H9 (cell line): ENCODE results near the gene SMARCA1. TPM values are rescaled to one million over a fixed set of nuclear protein-coding genes. Genes with fewer than 3 reads are reported as not detected.

Source experiments
- DNase-seq: peaks from one replicate; pipeline ENCODE4 v3.0.0-alpha.2; 2017
- H2AFZ ChIP-seq: one replicate; pipeline ENCODE4 v1.6.1; 2013; ENCODE audit warnings: mild to moderate bottlenecking, low read length, control low read depth, moderate library complexity
- H2AK5ac ChIP-seq: 2 replicates; pipeline ENCODE4 v1.6.1; 2013; ENCODE audit warnings: low read length, control low read depth, mixed read lengths; ENCODE audit not compliant: insufficient read length
- H2BK120ac ChIP-seq: one replicate; pipeline ENCODE4 v1.6.1; 2013; ENCODE audit warnings: low read depth, mild to moderate bottlenecking, low read length, control low read depth, inconsistent platforms; ENCODE audit not compliant: poor library complexity, severe bottlenecking
- H2BK12ac ChIP-seq: 2 replicates; pipeline ENCODE4 v1.6.1; 2013; ENCODE audit warnings: low read length, control low read depth, mixed read lengths, low read depth; ENCODE audit not compliant: insufficient read length
- H2BK15ac ChIP-seq: 2 replicates; pipeline ENCODE4 v1.6.1; 2013; ENCODE audit warnings: low read depth, low read length, control low read depth
- H2BK20ac ChIP-seq: one replicate; pipeline ENCODE4 v1.6.1; 2013; ENCODE audit warnings: low read depth, mild to moderate bottlenecking, low read length, control low read depth, inconsistent platforms; ENCODE audit not compliant: poor library complexity, severe bottlenecking
- H2BK5ac ChIP-seq: 2 replicates; pipeline ENCODE4 v1.6.1; 2013; ENCODE audit warnings: low read length, control low read depth, mixed read lengths; ENCODE audit not compliant: insufficient read length
- H3K14ac ChIP-seq: 2 replicates; pipeline ENCODE4 v1.6.1; 2013; ENCODE audit warnings: low read length, control low read depth; ENCODE audit not compliant: insufficient read depth
- H3K18ac ChIP-seq: 2 replicates; pipeline ENCODE4 v1.6.1; 2013; ENCODE audit warnings: low read depth, mild to moderate bottlenecking, mixed read lengths, low read length, control low read depth; ENCODE audit not compliant: insufficient read length
- H3K23ac ChIP-seq: 2 replicates; pipeline ENCODE4 v1.6.1; 2013; ENCODE audit warnings: low read length, control low read depth, mixed read lengths, low read depth; ENCODE audit not compliant: insufficient read length
- H3K23me2 ChIP-seq: 2 replicates; pipeline ENCODE4 v1.6.1; 2013; ENCODE audit warnings: low read depth, mild to moderate bottlenecking, mixed read lengths, low read length, control low read depth; ENCODE audit not compliant: insufficient read length, poor library complexity, severe bottlenecking
- H3K27ac ChIP-seq: 2 replicates; pipeline ENCODE4 v1.5.1; 2013; ENCODE audit warnings: low read length, control low read depth, mixed read lengths, low read depth; ENCODE audit not compliant: insufficient read length
- H3K27me3 ChIP-seq: 2 replicates; pipeline ENCODE4 v1.6.1; 2013; ENCODE audit warnings: low read length, control low read depth, inconsistent platforms; ENCODE audit not compliant: insufficient read depth
- H3K4ac ChIP-seq: 2 replicates; pipeline ENCODE4 v1.6.1; 2013; ENCODE audit warnings: low read depth, mild to moderate bottlenecking, control low read depth, inconsistent platforms, low read length, moderate library complexity
- H3K4me1 ChIP-seq: 2 replicates; pipeline ENCODE4 v1.6.1; 2013; ENCODE audit warnings: low read length, control low read depth, inconsistent platforms; ENCODE audit not compliant: insufficient read depth
- H3K4me2 ChIP-seq: 2 replicates; pipeline ENCODE4 v1.6.1; 2013; ENCODE audit warnings: low read length, control low read depth, mixed read lengths; ENCODE audit not compliant: insufficient read length, insufficient read depth
- H3K56ac ChIP-seq: 2 replicates; pipeline ENCODE4 v1.6.1; 2013; ENCODE audit warnings: low read depth, mild to moderate bottlenecking, mixed read lengths, low read length, control low read depth; ENCODE audit not compliant: insufficient read length
- H3K79me1 ChIP-seq: 2 replicates; pipeline ENCODE4 v1.6.1; 2013; ENCODE audit warnings: low read depth, mild to moderate bottlenecking, moderate library complexity, low read length, control low read depth, inconsistent platforms; ENCODE audit not compliant: insufficient read depth, poor library complexity, severe bottlenecking
- H3K79me2 ChIP-seq: 2 replicates; pipeline ENCODE4 v1.6.1; 2013; ENCODE audit warnings: low read length, control low read depth, inconsistent platforms; ENCODE audit not compliant: insufficient read depth
- H3K9ac ChIP-seq: 2 replicates; pipeline ENCODE4 v1.6.1; 2013; ENCODE audit warnings: low read length, control low read depth, mixed read lengths; ENCODE audit not compliant: insufficient read length; ENCODE audit errors: extremely low read depth
- H3K9me3 ChIP-seq: one replicate; pipeline ENCODE4 v1.6.1; 2013; ENCODE audit warnings: low read depth, low read length, inconsistent platforms; ENCODE audit not compliant: control insufficient read depth
- H3T11ph ChIP-seq: one replicate; pipeline ENCODE4 v1.6.1; 2013; ENCODE audit warnings: mild to moderate bottlenecking, low read length, control low read depth, inconsistent platforms
- H4K20me1 ChIP-seq: one replicate; pipeline ENCODE4 v1.6.1; 2013; ENCODE audit not compliant: control insufficient read depth, insufficient read length, insufficient read depth
- H4K5ac ChIP-seq: 2 replicates; pipeline ENCODE4 v1.6.1; 2013; ENCODE audit warnings: low read depth, mild to moderate bottlenecking, mixed read lengths, low read length, control low read depth; ENCODE audit not compliant: insufficient read length
- H4K8ac ChIP-seq: replicated peaks from 2 replicates; pipeline ENCODE4 v1.6.1; 2013; ENCODE audit warnings: low read length, control low read depth, mixed read lengths, low read depth; ENCODE audit not compliant: insufficient read length
- H4K91ac ChIP-seq: 2 replicates; pipeline ENCODE4 v1.6.1; 2013; ENCODE audit warnings: low read depth, mild to moderate bottlenecking, moderate library complexity, mixed read lengths, low read length, control low read depth; ENCODE audit not compliant: insufficient read length
- H3K27ac Mint-ChIP-seq, 3 experiments: 2 replicates in 2 of 3; 3 replicates in 1 of 3; pipeline ENCODE4 v1.8.0; 2020 to 2021; ENCODE audit warnings: mixed read lengths in 3 of 3, mild to moderate bottlenecking in 1 of 3, moderate library complexity in 1 of 3
- H3K27me3 Mint-ChIP-seq: 2 replicates; pipeline ENCODE4 v1.8.0; 2021; ENCODE audit warnings: low read depth, mild to moderate bottlenecking, moderate library complexity, mixed read lengths
- H3K36me3 Mint-ChIP-seq, 3 experiments: 2 replicates in 2 of 3; 3 replicates in 1 of 3; pipeline ENCODE4 v1.8.0; 2020 to 2021; ENCODE audit warnings: low read depth in 3 of 3, mixed read lengths in 3 of 3; ENCODE audit not compliant: insufficient read depth in 1 of 3
- H3K4me1 Mint-ChIP-seq, 2 experiments: 2 replicates each; pipeline ENCODE4 v1.8.0; 2020; ENCODE audit warnings: mixed read lengths in 2 of 2
- H3K4me3 Mint-ChIP-seq, 2 experiments: 2 replicates in 1 of 2; 3 replicates in 1 of 2; pipeline ENCODE4 v1.8.0; 2020 to 2021; ENCODE audit warnings: mild to moderate bottlenecking in 2 of 2, mixed read lengths in 2 of 2, moderate library complexity in 1 of 2
- H3K9me3 Mint-ChIP-seq, 2 experiments: 2 replicates in 1 of 2; 3 replicates in 1 of 2; pipeline ENCODE4 v1.8.0; 2020; ENCODE audit warnings: mild to moderate bottlenecking in 2 of 2, mixed read lengths in 2 of 2, moderate library complexity in 1 of 2
- CTCF ChIP-seq: fragments of 200-600 bp; sonication (generic); conservative IDR thresholded peaks from 3 replicates; pipeline ENCODE4 v1.8.0; 2021; ENCODE audit warnings: antibody characterized with exemption, mild to moderate bottlenecking
- WGBS: extraction: QIAGEN DNeasy Blood & Tissue Kit; methylation state at CpG from one replicate; pipeline ENCODE4 v1.1.7; 2013; ENCODE audit warnings: missing lambda C conversion rate, low lambda C conversion rate, mixed read lengths; ENCODE audit not compliant: insufficient read length; ENCODE audit errors: extremely low coverage; 5-methylcytosine and 5-hydroxymethylcytosine counted together
- total RNA-seq: library from RNA; stranded (reverse); gene quantifications from 2 replicates; pipeline ENCODE4 v1.2.1, GENCODE V29; 2021

Gene SMARCA1
- total RNA-seq, 1 experiment from 2014 or later: 105 TPM

- Histone ChIP-seq H3K27me3 (no peaks in the 10 kb centered on the region), H3K27ac (no peak overlapping the region), H2BK20ac (no peak overlapping the region), H2BK12ac (no peak overlapping the region), H3K56ac (no peak overlapping the region), H4K5ac (no peak overlapping the region), H3K79me1 (no peaks in the 10 kb centered on the region), H4K20me1 (no peaks in the 10 kb centered on the region), H3K23me2 (no peaks in the 10 kb centered on the region), H3K4ac (no peak overlapping the region), H4K91ac (no peak overlapping the region), H3K79me2 (peaks cover 5% of the 10 kb centered on the region; the same call in 1 of the 2 replicates), H3K18ac (no peak overlapping the region), H3K23ac (no peak overlapping the region), H4K8ac (no peak overlapping the region), H2BK5ac (no peak overlapping the region), H2BK15ac (no peak overlapping the region), H3K4me2 (no peak overlapping the region), H3K9me3 (no peaks in the 10 kb centered on the region), H3K9ac (no peak overlapping the region), H2AK5ac (no peak overlapping the region), H3K14ac (no peak overlapping the region), H2AFZ (no peak overlapping the region), H3K4me1 (no peaks in the 10 kb centered on the region), H3T11ph (no peak overlapping the region), H2BK120ac (no peak overlapping the region)
- H3K9me3 Mint-ChIP-seq: no peaks in the 10 kb centered on the region
- no peak for TF ChIP-seq CTCF
- peak overlapping the region in 1 of 3 experiments; percentile 43; a peak in 1 of 7 replicates for H3K27ac Mint-ChIP-seq
- no peak for DNase-seq
- H3K27me3 Mint-ChIP-seq: no peaks in the 10 kb centered on the region
- no peak overlapping the region for H3K4me3 Mint-ChIP-seq
- WGBS: no CpG with 5 or more reads among the region's 3 CpGs
- H3K4me1 Mint-ChIP-seq: peaks cover 15 to 20% of the 10 kb centered on the region in 2 experiments
- H3K36me3 Mint-ChIP-seq: peaks cover 19 to 39% (median 39%) of the 10 kb centered on the region in 3 experiments
Measured at GRCh38 chrX:129516402-129516801, 6.9 kb downstream of the SMARCA1 start.
